ENCODE data around the gene MGAT5. TPM values are rescaled to one million over a fixed set of nuclear protein-coding genes. Genes with fewer than 3 reads are reported as not detected.

Gene MGAT5
- polyA plus RNA-seq, 10 donors: 15.3 to 23.4 (median 18.7) TPM

GRCh38 chr2:134334542-134335353, 80.9 kb downstream of the MGAT5 start:
- no peak for DNase-seq

- no peak for DNase-seq
Measured at GRCh38 chr2:134335601-134336000, 81.7 kb downstream of the MGAT5 start.

- no peak for DNase-seq
Measured at GRCh38 chr2:134336352-134336751, 82.5 kb downstream of the MGAT5 start.

- no peak for DNase-seq
Measured at GRCh38 chr2:134336921-134337320, 83.0 kb downstream of the MGAT5 start.

- DNase-seq: peak in 1 of 3 donors; percentile 54
Measured at GRCh38 chr2:134337631-134338030, 83.8 kb downstream of the MGAT5 start.

- DNase-seq: peak in 1 of 3 donors; percentile 18
Measured at GRCh38 chr2:134338208-134338607, 84.3 kb downstream of the MGAT5 start.

GRCh38 chr2:134341476-134341875, 87.6 kb downstream of the MGAT5 start:
- no peak for DNase-seq

- no peak for DNase-seq
Measured at GRCh38 chr2:134344954-134345697, 91.3 kb downstream of the MGAT5 start.

- no peak for DNase-seq
Measured at GRCh38 chr2:134346141-134346540, 92.3 kb downstream of the MGAT5 start.

GRCh38 chr2:134347756-134348155, 93.9 kb downstream of the MGAT5 start:
- no peak for DNase-seq

- no peak for DNase-seq
Measured at GRCh38 chr2:134348239-134348638, 94.4 kb downstream of the MGAT5 start.

- no peak for DNase-seq
Measured at GRCh38 chr2:134348760-134349159, 94.9 kb downstream of the MGAT5 start.

GRCh38 chr2:134351016-134351415, 97.1 kb downstream of the MGAT5 start:
- DNase-seq: no peak

GRCh38 chr2:134351899-134352298, 98.0 kb downstream of the MGAT5 start:
- DNase-seq: no peak

GRCh38 chr2:134352844-134353243, 99.0 kb downstream of the MGAT5 start:
- no peak for DNase-seq

- DNase-seq: no peak
Measured at GRCh38 chr2:134354611-134355010, 100.7 kb downstream of the MGAT5 start.

- no peak for DNase-seq
Measured at GRCh38 chr2:134357814-134358213, 103.9 kb downstream of the MGAT5 start.

GRCh38 chr2:134359367-134360081, 105.7 kb downstream of the MGAT5 start:
- DNase-seq: no peak

- peak; percentile 55 to 76 (median 62) for DNase-seq
Measured at GRCh38 chr2:134360745-134361487, 107.0 kb downstream of the MGAT5 start.

GRCh38 chr2:134361648-134362047, 107.8 kb downstream of the MGAT5 start:
- DNase-seq: no peak

GRCh38 chr2:134362152-134362668, 108.3 kb downstream of the MGAT5 start:
- DNase-seq: no peak
